ENCODE data around the gene PPARG. TPM values are rescaled to one million over a fixed set of nuclear protein-coding genes. Genes with fewer than 3 reads are reported as not detected.

PPARG gene
- total and polyA plus RNA-seq, 4 donors = 5.2 to 15.7 (median 7.0) TPM

GRCh38 chr3:12351145-12351544, 62.3 kb downstream of the PPARG start:
- Histone ChIP-seq H3K27me3 (ENCODE audit: control insufficient read depth in 4 of 4, insufficient read depth in 4 of 4, low read length in 3 of 4) (no peaks in the 10 kb centered on the region), H3K4me3 (ENCODE audit: low read depth in 1 of 3, low read length in 3 of 3) (peak overlapping the region; percentile 38 to 50 (median 41)), H3K36me3 (ENCODE audit: control insufficient read depth in 4 of 4, insufficient read depth in 3 of 4, low read depth in 1 of 4, low read length in 3 of 4) (no peaks in the 10 kb centered on the region), H3K4me1 (ENCODE audit: control insufficient read depth in 4 of 4, insufficient read depth in 4 of 4, low read length in 3 of 4) (peaks cover 0 to 34% (median 30%) of the 10 kb centered on the region in 4 donors), H3K9me3 (ENCODE audit: control insufficient read depth in 4 of 4, low read length in 3 of 4) (no peaks in the 10 kb centered on the region), H3K9ac (ENCODE audit: low read depth in 1 of 2, low read length in 2 of 2) (peak overlapping the region in 1 of 2 donors; percentile 21), H3K27ac (ENCODE audit: low read depth in 1 of 2, low read length in 2 of 2) (peak overlapping the region; percentile 83 to 84)
- no peak for DNase-seq (ENCODE audit: low spot score)
- 28% methylated on average over 4 of the region's 4 CpGs for WGBS
- peak; percentile 57 to 67 for TF ChIP-seq HNF4A (conservative IDR thresholded peaks at IDR 0.05)
- peak; percentile 74 for TF ChIP-seq ATF3 (IDR thresholded peaks at IDR 0.05)
- TF ChIP-seq SP1 (IDR thresholded peaks at IDR 0.05) = peak; percentile 40
- TF ChIP-seq MAX (IDR thresholded peaks at IDR 0.05) = peak; percentile 30
- TF ChIP-seq HNF4G (IDR thresholded peaks at IDR 0.05) = no peak
- peak; percentile 70 to 73 for TF ChIP-seq RXRA (IDR thresholded peaks at IDR 0.05)
- TF ChIP-seq NR2F2 (IDR thresholded peaks at IDR 0.05) = no peak
- TF ChIP-seq FOXA1 (IDR thresholded peaks at IDR 0.05) = peak; percentile 23
- TF ChIP-seq ZBTB33 (IDR thresholded peaks at IDR 0.05) = no peak
- peak in 1 of 2 donors; percentile 56 for TF ChIP-seq RAD21 (IDR thresholded peaks at IDR 0.05)
- TF ChIP-seq EGR1 (IDR thresholded peaks at IDR 0.05; ENCODE audit: low read depth in 2 of 2) = peak in 1 of 2 donors; percentile 59
- no peak for TF ChIP-seq CTCF (IDR thresholded peaks at IDR 0.05; ENCODE audit: low read depth, low read length, missing input control)
- peak; percentile 32 for TF ChIP-seq FOXA2 (IDR thresholded peaks at IDR 0.05)
- TF ChIP-seq TAF1 (conservative IDR thresholded peaks at IDR 0.05) = no peak
- TF ChIP-seq GABPA (IDR thresholded peaks at IDR 0.05 in 1 of 2, conservative IDR thresholded peaks at IDR 0.05 in 1 of 2) = no peak
- TF ChIP-seq YY1 (IDR thresholded peaks at IDR 0.05) = no peak
- peak; percentile 25 to 60 for TF ChIP-seq JUND (IDR thresholded peaks at IDR 0.05)
- peak; percentile 44 for TF ChIP-seq REST (IDR thresholded peaks at IDR 0.05)
